Left kidney (tissue), 2 donors: ENCODE data around the gene DHX32. TPM values are rescaled to one million over a fixed set of nuclear protein-coding genes. Genes with fewer than 3 reads are reported as not detected.

Source experiments
- DNase-seq: peaks from one replicate; pipeline ENCODE4 v3.0.0-alpha.2; 2013
- polyA plus RNA-seq: library from polyadenylated mRNA; unstranded; fragments of 120-200 nt; gene quantifications from one replicate; pipeline ENCODE4 v1.2.1, GENCODE V29; 2013; ENCODE audit not compliant: insufficient read length

DHX32 gene
- polyA plus RNA-seq, 1 donor = 28.3 TPM

DNA sequence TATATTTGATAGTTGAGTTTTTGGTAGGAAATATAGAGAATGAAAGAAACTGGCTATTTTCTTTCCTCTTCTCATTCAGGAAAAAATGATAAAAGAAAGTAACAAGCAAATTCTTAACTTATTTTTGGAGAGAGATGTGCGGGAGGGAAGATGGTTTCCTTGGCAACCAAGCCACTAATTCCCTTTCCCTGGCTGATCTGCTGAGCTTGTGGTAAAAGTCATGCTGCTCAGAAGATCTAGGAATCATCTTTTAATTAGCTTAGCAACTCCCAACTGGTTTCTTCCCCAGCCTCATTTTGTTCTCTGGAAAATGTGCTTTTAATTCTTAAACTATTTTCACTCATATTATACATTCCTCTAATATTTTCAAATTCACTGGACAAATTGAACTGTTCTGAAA is 69.8 kb downstream of the DHX32 start:
- no peak for DNase-seq

DNA sequence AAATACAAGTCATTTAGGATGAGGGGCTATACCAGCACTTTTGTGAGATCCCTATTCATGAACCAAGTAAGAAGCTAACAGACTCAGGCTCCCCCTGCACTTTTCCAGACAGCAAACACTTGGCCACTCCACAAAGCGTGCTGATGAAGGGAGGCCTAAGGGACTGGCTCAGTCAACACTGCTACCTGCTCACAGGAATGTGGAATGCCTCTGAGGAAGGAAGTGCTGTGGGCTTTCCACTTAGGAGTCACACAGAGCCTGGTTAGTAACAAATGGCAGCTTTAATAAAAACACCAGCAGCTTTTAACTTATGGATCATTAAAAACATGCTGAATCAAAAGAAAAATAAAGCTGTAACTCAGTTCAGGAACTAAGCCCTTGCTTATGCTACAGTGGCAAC is 73.0 kb downstream of the DHX32 start:
- no peak for DNase-seq

DNA sequence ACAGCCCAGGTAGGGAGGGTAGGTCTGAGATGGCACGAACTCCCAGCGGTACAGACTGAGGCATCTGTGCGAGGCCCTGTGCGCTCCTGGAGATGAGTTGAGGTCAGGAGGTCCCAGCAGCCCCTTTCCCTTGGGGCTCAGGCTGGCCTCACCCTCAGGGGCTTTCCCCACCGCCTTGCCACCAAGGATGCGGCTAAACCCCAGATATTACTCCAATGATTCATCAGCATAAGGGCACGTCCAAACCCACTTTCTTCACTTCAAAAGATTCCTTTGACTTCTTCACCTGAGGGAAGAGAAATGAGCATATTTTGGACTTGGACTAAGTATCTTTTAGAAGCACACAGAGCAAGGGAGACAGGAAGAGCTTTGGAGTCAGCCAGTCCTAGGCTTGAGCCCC is 78.4 kb downstream of the DHX32 start:
- no peak for DNase-seq

DNA sequence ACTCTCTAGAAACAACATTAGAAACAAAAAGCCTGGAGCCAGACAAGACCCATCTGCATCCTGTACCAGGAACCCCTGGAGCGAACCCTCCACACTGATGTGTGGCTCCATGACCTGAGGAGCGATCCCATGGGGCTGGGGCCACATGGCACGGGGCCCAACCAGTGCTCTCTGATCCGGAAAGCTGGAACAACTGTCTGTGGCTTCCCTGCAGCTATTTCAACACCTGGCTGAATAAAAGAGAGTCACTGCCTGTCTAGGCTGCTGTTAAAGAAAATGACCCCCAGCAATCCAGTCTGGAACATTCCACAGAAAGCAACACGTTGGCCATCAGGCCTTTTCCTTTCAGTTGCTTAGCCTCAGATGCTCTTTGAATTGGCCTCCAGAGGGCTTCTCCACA is 79.0 kb downstream of the DHX32 start:
- DNase-seq = no peak

DNA sequence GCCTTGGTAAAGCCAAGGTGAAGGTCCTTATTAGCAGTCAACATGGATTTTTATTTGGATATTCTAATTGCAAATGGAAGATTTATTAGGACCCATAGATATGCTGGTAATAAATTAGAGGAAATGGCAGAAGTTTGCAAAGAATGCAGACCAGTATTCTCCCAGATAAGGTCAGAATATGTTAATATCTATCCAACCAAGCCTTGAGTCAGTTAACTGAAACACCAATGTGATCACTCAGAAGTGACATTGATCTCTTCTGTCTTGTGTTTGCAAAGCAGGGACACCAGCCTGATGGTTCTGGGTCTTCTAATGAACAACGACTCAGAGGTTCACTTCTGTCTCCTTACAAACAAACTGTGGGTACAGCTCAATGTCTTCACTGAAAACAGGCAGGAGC is 79.5 kb downstream of the DHX32 start:
- DNase-seq = no peak

DNA sequence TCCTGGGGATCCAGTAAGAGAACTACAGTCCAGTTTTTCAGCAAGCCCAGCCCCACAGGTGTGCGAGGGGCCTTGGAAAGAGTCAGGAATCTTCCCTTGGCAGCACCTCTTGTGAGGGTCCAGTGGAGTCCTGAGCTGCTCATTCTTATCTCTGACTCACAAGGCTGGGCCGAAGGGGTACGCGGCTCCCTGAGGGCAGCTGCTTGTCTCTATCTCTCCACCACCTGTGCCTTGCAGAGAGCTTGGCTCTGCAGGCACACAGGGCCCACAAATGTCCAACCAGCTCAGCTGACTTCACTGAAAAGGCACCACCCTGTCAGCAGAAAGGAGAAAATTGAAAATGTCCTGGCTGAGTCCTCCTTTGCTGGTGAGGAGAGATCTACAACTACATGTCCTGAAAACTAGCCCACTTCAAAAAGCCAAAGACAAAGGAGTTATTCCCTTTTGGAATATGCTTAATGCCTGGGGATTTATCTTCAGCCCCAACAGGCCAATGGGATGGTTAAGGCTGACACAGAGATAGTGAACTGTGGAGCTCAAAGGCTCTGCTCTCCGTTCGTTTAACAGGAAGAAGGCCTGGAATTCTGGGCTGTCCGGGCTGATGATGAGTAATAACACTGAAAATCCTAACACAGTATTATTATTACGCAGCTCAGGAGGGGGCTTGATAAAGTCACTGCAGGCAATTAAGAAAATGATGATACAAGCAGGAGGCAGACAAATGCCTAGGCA is 81.5 kb downstream of the DHX32 start:
- no peak for DNase-seq

DNA sequence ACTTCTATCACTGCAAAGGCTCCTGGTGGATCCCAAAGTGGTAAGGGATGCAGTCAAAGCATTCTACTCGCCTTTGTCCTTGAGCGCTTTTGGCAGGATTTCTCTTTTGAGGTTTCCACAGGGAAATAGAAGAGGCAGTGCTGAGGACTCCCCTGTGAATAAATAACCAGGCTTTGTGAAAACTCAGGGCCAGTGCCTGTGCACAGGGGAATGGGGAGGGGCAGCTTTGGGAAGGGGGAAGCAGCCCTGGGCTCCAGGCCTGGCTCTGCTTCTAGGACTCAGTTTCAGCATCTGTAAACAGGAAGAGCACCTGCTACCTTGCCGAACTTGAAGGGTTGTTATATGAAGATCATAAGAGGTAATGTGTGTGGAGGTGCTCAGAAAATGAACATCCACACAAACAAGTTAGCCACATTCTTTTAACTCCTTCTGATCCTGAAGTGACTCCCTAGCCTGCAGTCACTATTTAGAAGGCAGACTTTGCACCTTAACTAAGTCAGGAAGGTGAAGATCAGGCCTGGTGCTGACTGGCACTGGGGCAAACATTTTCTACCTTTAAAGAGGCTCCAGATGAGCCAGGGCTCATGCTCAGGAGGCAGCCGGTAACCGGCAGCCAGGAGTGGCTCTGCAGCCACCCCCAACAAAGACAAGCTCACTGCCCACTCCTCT is 83.0 kb downstream of the DHX32 start:
- DNase-seq = no peak

DNA sequence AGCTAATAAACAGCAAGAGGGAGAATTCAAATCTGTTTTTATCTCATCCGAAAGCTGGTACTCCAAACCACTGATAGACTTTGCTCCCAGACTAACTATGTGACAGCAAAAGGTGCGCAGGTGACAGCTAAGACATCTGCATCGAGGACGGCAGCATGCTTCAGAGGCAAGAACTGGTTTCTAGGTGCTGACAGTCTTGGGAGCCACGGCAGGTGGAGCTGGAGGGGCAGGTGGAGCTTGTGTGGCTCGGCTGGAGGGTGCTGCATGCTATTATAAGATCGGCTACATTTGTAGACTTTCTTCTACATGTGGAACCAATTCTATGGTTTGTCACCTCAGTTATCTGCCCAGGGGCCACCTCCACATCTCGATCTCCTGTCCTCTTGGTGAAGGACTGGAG is 83.7 kb downstream of the DHX32 start:
- DNase-seq = no peak

DNA sequence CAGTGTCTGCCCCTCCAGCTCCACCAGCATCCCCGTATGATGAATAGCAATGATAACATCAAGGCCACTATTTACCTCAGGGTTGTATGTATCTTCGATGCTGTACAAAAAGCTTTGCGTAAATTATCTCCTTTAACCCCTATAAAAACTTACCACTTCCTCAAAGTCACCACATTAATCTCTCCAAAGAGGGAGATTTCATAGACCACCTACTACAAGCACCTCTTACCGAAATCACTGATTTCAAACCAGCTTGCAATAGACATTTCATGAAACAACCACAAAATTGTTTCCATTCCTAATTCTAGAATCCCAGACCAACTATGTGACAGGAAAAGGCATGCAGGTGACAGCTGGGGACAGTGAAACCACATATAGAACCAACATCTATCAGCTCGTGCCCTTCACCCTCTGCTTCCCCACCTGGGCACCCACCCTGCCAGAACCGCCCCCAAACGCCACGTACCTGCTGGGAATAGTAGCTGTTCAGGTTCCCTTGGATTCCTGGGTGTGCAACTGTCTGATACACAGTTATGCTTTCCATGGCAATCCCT is 85.4 kb downstream of the DHX32 start:
- DNase-seq = no peak

DNA sequence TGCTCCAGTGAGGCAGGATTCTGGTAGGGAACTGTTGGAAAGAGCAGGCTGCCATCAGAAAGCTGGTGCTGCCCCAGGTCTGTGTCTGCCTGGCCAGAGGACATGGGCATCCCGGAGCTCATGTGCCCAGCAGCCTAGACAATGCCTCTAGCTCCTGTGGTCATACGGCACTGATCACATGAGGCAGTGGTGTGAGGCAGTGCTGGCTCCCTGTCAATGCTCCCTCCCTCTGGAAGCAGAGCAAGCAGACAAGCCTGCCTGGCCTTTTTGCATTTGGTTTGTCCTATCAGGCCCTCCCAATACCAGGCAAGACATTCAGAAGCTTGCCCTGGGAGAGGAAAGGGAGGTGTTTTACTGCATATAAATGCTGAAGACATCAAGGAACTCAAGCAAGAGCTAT is 86.0 kb downstream of the DHX32 start:
- DNase-seq = no peak

DNA sequence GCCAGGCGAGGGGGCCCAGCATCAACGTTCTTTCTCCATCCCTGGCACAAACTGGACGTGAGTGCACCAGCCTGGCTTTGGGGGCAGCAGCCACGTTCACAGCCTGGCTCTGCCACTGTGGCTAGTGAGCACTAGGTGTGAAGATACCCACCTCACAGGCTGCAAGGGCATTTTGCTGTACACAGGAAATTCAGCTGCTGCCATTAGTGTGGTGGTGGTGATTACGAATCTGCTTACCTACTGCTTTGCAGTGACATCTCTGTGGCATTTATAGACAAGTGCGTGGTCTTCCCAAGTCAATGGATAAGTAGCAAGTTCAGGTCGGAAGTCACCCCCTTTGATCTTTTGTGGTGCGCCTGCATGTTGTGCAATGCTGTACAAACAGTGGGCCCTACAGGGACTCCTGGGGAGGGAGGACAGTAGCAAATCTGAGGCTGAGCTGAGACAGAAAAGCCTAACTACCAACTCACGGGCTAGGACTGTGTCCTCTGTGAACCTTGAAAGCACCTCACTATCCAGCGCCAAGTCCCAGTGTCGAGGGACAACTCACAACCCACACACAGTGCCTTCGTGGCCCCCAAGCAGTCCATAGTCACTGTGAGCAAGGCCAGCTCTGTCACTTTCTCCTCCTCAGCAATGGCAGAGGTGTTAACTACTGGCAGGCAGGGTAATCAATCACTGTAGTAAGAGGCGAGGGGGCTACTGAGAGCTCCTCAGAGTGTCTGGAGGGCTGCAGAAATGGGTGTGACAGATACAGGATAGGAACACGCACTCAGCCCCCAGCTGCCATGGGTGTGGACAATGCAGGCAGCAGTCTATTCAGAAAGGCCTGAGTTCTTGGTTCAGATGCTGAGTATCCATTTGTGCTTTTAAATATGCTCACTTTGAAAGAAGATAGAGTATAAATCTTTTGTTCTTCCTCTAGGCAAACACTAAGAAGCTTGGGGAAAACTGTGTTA is 88.5 kb downstream of the DHX32 start:
- DNase-seq = no peak

DNA sequence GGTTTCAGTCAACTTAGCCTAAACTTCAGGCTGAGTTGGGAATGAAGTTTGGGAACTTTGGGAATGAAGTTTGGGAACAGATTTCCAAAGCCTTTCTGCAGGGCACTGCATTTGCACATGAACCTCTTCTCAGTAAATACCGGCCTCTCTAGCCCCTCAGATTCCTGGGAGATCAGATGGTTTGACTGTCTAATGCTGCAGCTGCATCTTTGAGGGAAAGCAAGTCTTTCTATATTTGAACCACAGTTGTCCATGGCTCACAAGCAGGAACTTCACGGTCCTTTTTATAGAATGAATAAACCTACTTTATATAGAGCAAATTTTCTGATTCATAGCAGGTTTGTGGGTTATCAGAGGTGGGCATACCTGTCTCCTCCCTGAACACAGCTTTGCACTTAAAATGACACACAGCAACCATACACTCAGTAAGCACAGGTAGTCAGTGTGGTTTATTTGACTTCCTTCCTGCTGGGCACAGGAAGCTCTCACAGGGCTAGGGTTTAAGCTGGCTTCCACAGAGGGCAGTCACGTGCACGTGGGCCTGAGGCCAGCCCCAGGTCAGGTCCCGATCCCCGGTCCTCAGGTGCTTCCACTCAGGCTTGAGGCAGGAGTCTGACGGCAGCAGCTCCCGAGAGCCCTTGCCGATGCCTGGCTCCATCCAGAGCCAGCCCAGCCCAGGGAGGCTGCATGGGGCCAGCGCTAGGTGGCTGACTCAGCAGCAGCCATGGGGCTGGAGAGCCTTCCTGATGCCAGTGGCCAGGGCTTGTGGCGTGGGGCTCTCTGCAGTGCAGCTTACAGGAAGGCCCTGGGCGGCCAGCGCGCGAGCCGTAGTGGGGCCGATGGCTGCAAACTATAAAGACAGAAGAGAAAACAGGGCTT is 92.7 kb downstream of the DHX32 start:
- no peak for DNase-seq

Other genes starting within 250 kb of the DHX32 start
- not detected for gene TEX36, start 198.1 kb downstream of the DHX32 start, polyA plus RNA-seq
- gene EDRF1, start 161.6 kb downstream of the DHX32 start, polyA plus RNA-seq = 58.4 TPM
- 0.30 TPM for gene MMP21, start 105.5 kb downstream of the DHX32 start, polyA plus RNA-seq
- gene UROS, start 58.0 kb downstream of the DHX32 start, polyA plus RNA-seq = 70.2 TPM
- gene BCCIP, start 57.7 kb downstream of the DHX32 start, polyA plus RNA-seq = 96.8 TPM
- gene FANK1, start 15.3 kb upstream of the DHX32 start, polyA plus RNA-seq = 13.1 TPM